Measurements from ENCODE around the gene PTH1R.

PTH1R gene

GRCh38 chr3:46835054-46835453 is 42.5 kb upstream of the PTH1R start:
- TF ChIP-seq, protein P1, sequence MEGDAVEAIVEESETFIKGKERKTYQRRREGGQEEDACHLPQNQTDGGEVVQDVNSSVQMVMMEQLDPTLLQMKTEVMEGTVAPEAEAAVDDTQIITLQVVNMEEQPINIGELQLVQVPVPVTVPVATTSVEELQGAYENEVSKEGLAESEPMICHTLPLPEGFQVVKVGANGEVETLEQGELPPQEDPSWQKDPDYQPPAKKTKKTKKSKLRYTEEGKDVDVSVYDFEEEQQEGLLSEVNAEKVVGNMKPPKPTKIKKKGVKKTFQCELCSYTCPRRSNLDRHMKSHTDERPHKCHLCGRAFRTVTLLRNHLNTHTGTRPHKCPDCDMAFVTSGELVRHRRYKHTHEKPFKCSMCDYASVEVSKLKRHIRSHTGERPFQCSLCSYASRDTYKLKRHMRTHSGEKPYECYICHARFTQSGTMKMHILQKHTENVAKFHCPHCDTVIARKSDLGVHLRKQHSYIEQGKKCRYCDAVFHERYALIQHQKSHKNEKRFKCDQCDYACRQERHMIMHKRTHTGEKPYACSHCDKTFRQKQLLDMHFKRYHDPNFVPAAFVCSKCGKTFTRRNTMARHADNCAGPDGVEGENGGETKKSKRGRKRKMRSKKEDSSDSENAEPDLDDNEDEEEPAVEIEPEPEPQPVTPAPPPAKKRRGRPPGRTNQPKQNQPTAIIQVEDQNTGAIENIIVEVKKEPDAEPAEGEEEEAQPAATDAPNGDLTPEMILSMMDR (IDR thresholded peaks at IDR 0.05; ENCODE audit: insufficient read depth, missing control alignments) = no peak
- FAIRE-seq = no peak
- DNase-seq (ENCODE audit: insufficient read length, low spot score) = no peak

GRCh38 chr3:46835491-46835890 is 42.0 kb upstream of the PTH1R start:
- TF ChIP-seq, protein P1 (IDR thresholded peaks at IDR 0.05; ENCODE audit: insufficient read depth, missing control alignments) = no peak
- no peak for FAIRE-seq
- no peak for DNase-seq (ENCODE audit: insufficient read length, low spot score)

- DNase-seq (ENCODE audit: insufficient read length, low spot score) (no peak), FAIRE-seq (no peak)
- TF ChIP-seq, protein P1 (IDR thresholded peaks at IDR 0.05; ENCODE audit: insufficient read depth, missing control alignments) = no peak
Observed at GRCh38 chr3:46838301-46838700, 39.2 kb upstream of the PTH1R start.

GRCh38 chr3:46840491-46840890 is 37.0 kb upstream of the PTH1R start:
- DNase-seq (ENCODE audit: insufficient read length, low spot score) (no peak), FAIRE-seq (no peak)
- TF ChIP-seq, protein P1 (IDR thresholded peaks at IDR 0.05; ENCODE audit: insufficient read depth, missing control alignments) = no peak

GRCh38 chr3:46843508-46843907 is 34.0 kb upstream of the PTH1R start:
- FAIRE-seq = no peak
- TF ChIP-seq, protein P1 (IDR thresholded peaks at IDR 0.05; ENCODE audit: insufficient read depth, missing control alignments) = no peak
- DNase-seq (ENCODE audit: insufficient read length, low spot score) = no peak

DNA sequence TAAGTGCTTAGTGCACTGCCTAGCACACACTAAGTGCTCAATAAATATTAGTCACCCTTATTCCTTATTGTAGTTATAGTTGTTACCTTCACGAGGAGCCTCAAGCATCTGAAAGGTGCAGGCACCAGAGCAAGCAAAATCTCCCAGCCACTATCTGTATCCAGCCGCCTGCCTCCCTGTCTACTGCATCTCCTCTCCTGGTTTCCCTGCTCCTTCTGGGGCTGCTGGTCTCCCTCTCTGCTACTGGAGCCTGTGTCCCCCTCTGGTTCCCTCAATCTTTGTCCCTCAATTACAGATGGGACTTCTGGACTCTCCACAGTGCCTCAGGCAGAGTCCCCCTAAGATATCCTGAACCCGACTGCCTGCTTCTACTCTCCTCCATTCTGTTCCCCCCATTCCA is 33.1 kb upstream of the PTH1R start:
- FAIRE-seq (no peak), DNase-seq (ENCODE audit: insufficient read length, low spot score) (no peak)
- TF ChIP-seq, protein P1 (IDR thresholded peaks at IDR 0.05; ENCODE audit: insufficient read depth, missing control alignments) = no peak

DNA sequence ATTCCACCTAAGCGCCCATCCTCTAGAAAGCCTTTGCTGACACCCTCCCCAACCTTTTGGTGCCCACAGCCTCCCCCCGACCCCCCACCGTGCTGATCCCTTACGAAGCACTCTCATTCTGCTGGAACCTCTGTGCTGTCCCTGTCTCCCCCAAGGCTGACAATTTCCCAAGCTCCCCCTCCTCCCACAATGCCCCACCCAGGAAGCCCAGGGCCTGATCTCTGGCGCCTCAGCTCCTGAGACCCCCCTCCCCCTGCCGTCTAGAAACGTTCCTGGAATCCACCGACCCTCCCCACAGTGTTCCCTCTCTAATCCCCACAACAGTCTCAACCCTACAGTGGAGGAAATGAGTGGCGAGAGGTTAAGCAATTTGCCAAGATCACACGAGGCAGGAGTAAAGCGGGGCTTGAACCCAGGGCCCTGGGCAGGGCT is 32.6 kb upstream of the PTH1R start:
- TF ChIP-seq, protein P1 (IDR thresholded peaks at IDR 0.05; ENCODE audit: insufficient read depth, missing control alignments) = no peak
- FAIRE-seq = no peak
- DNase-seq (ENCODE audit: insufficient read length, low spot score) = no peak

Measured in D721Med (cell line).